ENCODE results near the gene PTGER1. TPM values are rescaled to one million over a fixed set of nuclear protein-coding genes. Genes with fewer than 3 reads are reported as not detected.

The PTGER1 gene
- total and polyA plus RNA-seq, 10 of the 15 experiments (the other 5 are each of a cell fraction or from before 2014, with no cell fraction given) = not detected

DNA sequence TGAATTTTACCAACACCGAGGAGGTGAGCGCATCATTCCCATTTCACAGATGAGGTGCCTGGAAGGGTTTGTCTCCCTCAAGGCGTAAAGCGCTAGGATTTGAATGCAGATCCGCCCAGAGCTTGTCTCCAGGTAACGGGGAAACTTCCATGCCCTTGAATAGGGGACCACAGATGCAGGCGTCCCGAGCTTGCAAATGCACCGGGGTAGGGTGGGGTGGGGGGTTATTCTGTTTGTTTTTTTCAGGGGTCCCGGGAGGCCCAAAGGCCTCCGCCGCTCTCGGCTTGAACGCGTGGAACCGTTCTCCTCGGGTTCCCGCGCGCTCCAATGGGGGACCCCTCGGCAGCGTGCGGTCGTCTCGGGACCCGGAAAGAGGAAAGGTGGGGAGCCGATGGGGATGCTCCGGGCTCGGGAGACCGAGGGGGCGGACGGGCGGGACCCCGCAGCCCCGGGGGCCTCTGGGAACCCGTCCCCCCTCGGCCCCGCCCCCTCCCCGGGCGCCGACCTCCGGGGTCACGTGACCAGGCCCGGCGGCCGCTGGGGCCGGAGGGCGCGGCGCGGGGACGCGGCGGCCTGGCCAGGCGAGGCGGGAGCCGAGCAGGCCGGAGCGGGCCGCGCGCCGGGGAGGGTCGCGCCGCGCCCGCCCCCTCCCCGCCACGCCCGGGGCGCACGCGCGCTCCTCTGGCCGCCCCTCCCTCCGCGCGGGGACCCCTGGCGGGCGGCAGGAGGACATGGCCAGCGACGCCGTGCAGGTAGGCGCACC lies 42.2 kb downstream of the PTGER1 start, which contains the start of gene PKN1 (continued):
- no peak for TF ChIP-seq ZBTB4 (CRISPR knock-in tag; IDR thresholded peaks at IDR 0.05)
- TF ChIP-seq RAD51 (IDR thresholded peaks at IDR 0.05) = peak; percentile 78
- no peak for TF ChIP-seq EP300 (IDR thresholded peaks at IDR 0.05; ENCODE audit: borderline replicate concordance in 1 of 2, control insufficient read depth in 1 of 2, low read depth in 2 of 2, low read length in 2 of 2)

- no peak overlapping the region for H3K9ac ChIP-seq (ENCODE audit: control insufficient read depth, insufficient read depth, low read length)
- no peaks in the 10 kb centered on the region for H4K20me1 ChIP-seq (ENCODE audit: control insufficient read depth, insufficient read depth)
- ChIA-PET RAD21 (ENCODE audit: unreplicated experiment) (interaction anchor here (1.2 to 2.6 kb wide), 4 partner anchors 41 to 294 kb away, joined by 4 to 12 read pairs (median 6); partner anchors contain the start of gene ASF1B), CTCF (interaction anchor here (0.9 to 5.4 kb wide), 7 partner anchors 7 to 69 kb away, joined by 3 to 42 read pairs (median 9); partner anchors contain the start of gene DDX39A), POLR2A (interaction anchor here (0.6 kb wide), 1 partner anchor 51 kb away, joined by 8 read pairs; no protein-coding TSS in a partner anchor), SMC1A (ENCODE audit: uncharacterized antibody, unreplicated experiment) (interaction anchor here (2.3 to 2.8 kb wide), 2 partner anchors 11 to 49 kb away, joined by 10 to 13 read pairs; no protein-coding TSS in a partner anchor)
- peaks cover 22% of the 10 kb centered on the region for H3K4me1 ChIP-seq (ENCODE audit: control insufficient read depth, insufficient read depth, low read length)
- intact Hi-C loops (cut with micrococcal nuclease; ENCODE audit: unreplicated experiment) = loop anchor here (5.0 kb wide), 1 partner anchor 42 kb away; no protein-coding TSS in a partner anchor
- no peak overlapping the region for H3K4me3 ChIP-seq
- BruUV-seq (replicated peaks) = no TSS peak
- no peaks in the 10 kb centered on the region for H3K9me3 ChIP-seq (replicated peaks; ENCODE audit: control insufficient read depth, insufficient read depth, low read length)
- H3K27me3 ChIP-seq (replicated peaks in 1 of 2; ENCODE audit: control insufficient read depth in 2 of 2, insufficient read depth in 2 of 2, low read length in 1 of 2) = no peaks in the 10 kb centered on the region
- DNase-seq (ENCODE audit: low read depth, low spot score) = no peak
- FAIRE-seq = no peak
- no peaks in the 10 kb centered on the region for H3K36me3 ChIP-seq (ENCODE audit: control insufficient read depth in 2 of 2, insufficient read depth in 2 of 2, low read length in 1 of 2)
- no peak overlapping the region for H2AFZ ChIP-seq (ENCODE audit: control insufficient read depth, low read depth, low read length)
- no peak for TF ChIP-seq MTA2 (IDR thresholded peaks at IDR 0.05; ENCODE audit: low read depth)
- no peak for TF ChIP-seq JUNB (IDR thresholded peaks at IDR 0.05)
- TF ChIP-seq LARP7 (IDR thresholded peaks at IDR 0.05) = no peak
- no peak for TF ChIP-seq ETV6 (conservative IDR thresholded peaks at IDR 0.05 in 1 of 2, IDR thresholded peaks at IDR 0.05 in 1 of 2; ENCODE audit: borderline replicate concordance in 1 of 2, low read depth in 1 of 2)
- TF ChIP-seq POU2F2 (IDR thresholded peaks at IDR 0.05; ENCODE audit: borderline replicate concordance, low read depth, low read length) = no peak
- no peak for TF ChIP-seq SREBF1 (IDR thresholded peaks at IDR 0.05; ENCODE audit: low read length)
- WGBS (ENCODE audit: insufficient coverage, insufficient replicate concordance, low lambda C conversion rate, missing lambda C conversion rate) = 8% methylated on average over 3 of the region's 3 CpGs
- H3K27ac ChIP-seq (ENCODE audit: control insufficient read depth, insufficient read depth) = no peak overlapping the region
- ATAC-seq = no peak
- in situ Hi-C loops (cut with MboI) = no loop called here
- H3K4me2 ChIP-seq (ENCODE audit: control insufficient read depth, insufficient read depth) = no peak overlapping the region
- H3K79me2 ChIP-seq (ENCODE audit: control insufficient read depth, insufficient read depth, low read length) = peaks cover 18% of the 10 kb centered on the region
Measured at GRCh38 chr19:14430712-14431111, 44.4 kb downstream of the PTGER1 start.

Measured in GM12878 (cell line).